SK-N-MC (cell line): ENCODE data around the gene DNAJC27.

Experiments
- EZH2 ChIP-seq: fragments of 200-600 bp; sonication (generic); IDR thresholded peaks from one replicate; pipeline ENCODE4 v1.6.1; 2017; ENCODE audit warnings: antibody characterized with exemption
- POLR2AphosphoS5 ChIP-seq: IDR thresholded peaks from 2 replicates; pipeline ENCODE4 v1.6.1; 2012; ENCODE audit warnings: mild to moderate bottlenecking, low read depth, low read length, borderline replicate concordance

DNA sequence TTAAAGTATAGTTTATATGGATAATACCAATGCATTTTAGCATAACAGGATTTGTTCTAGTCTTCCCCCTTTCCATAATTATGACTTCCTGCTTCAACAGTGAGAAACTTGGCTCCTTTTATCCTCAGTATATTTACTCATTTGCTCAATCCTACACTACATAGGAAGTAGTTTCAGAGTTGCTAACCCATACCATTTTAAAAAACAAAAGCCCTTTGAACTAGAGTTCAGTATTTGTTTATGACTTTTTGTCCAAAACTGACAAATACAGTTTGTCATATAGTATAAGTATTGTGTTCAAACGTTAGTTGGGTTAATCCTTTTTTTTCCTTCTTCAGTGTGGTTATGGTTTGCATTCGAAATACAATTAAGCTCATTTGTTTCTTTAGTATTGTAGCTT, 5.9 kb upstream of the DNAJC27 start:
- no peak for TF ChIP-seq EZH2
- no peak for TF ChIP-seq POLR2AphosphoS5
